ENCODE results near the gene MAD1L1. TPM values are rescaled to one million over a fixed set of nuclear protein-coding genes. Genes with fewer than 3 reads are reported as not detected.
"Not testable (repeated sequence)": the region's sequence is repeated elsewhere in the genome, so short reads cannot be mapped to it uniquely, and the experiment has no call there.

Gene MAD1L1
- total RNA-seq, 1 donor from 2014 or later, result 32.3 TPM

DNA sequence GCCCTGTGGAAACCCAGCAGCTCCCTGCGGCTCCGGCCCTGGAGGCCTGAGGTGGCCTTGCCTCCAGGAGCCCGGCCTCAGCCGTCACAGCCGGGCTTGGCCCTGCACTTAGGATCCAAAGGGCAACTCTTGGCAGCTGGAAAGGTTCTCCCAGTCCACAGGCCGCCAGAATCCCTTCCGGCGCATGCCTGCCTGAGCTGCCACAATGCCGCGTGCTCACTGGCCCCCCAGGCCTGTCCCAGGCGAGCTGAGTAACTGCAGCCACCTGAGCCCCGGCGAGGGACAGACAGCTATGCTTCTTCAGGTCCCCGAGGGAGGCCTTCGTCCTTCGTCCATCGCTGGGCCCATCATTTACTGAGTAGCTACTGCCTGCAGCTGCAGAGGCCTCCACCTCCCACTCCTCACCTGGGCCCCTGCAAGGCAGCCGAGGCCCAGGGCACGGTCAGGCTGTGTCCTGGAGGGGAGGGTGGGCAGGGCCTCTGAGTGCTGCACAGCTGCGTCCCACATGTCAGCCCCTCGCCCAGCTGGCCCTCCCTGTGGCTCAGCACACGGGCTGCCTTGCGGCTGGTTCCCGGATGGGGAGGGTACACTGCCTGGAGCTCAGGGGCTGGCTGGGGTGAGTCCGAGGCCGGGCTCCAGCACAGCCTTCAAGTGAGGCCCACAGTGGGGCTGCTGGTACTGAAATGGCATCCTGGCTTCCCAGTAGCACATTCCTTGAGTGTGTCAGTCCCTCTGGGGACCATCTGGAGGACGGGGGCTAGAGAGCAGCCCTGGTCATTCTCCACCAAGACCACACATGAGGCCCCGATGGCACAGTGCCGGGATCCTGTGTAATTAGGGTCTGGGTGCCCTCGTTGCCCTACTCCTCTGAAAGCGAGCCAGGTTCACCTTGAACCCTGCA is 390.2 kb downstream of the MAD1L1 start:
- no peaks in the 10 kb centered on the region for H3K36me3 ChIP-seq (ENCODE audit: insufficient read depth, low read length)
- H4K20me1 ChIP-seq (ENCODE audit: insufficient read depth, low read length), result peaks cover 8% of the 10 kb centered on the region
- peaks cover 6% of the 10 kb centered on the region for H3K27me3 Mint-ChIP-seq (ENCODE audit: low read depth, unreplicated experiment)
- no peaks in the 10 kb centered on the region for H3K4me1 Mint-ChIP-seq (ENCODE audit: low read depth, unreplicated experiment)
- H3K4me2 ChIP-seq (ENCODE audit: low read length), result no peak overlapping the region
- no peaks in the 10 kb centered on the region for H3K9me3 Mint-ChIP-seq (ENCODE audit: unreplicated experiment)
- H3K27ac Mint-ChIP-seq (ENCODE audit: unreplicated experiment), result no peak overlapping the region
- no peak overlapping the region for H3K4me3 Mint-ChIP-seq (ENCODE audit: unreplicated experiment)
- TF ChIP-seq, protein P1, sequence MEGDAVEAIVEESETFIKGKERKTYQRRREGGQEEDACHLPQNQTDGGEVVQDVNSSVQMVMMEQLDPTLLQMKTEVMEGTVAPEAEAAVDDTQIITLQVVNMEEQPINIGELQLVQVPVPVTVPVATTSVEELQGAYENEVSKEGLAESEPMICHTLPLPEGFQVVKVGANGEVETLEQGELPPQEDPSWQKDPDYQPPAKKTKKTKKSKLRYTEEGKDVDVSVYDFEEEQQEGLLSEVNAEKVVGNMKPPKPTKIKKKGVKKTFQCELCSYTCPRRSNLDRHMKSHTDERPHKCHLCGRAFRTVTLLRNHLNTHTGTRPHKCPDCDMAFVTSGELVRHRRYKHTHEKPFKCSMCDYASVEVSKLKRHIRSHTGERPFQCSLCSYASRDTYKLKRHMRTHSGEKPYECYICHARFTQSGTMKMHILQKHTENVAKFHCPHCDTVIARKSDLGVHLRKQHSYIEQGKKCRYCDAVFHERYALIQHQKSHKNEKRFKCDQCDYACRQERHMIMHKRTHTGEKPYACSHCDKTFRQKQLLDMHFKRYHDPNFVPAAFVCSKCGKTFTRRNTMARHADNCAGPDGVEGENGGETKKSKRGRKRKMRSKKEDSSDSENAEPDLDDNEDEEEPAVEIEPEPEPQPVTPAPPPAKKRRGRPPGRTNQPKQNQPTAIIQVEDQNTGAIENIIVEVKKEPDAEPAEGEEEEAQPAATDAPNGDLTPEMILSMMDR (IDR thresholded peaks at IDR 0.05; ENCODE audit: insufficient read depth, low read depth, low read length), result no peak
- no peak for TF ChIP-seq EZH2 (IDR thresholded peaks at IDR 0.05; ENCODE audit: insufficient read depth, low read length)
- H2AFZ ChIP-seq (ENCODE audit: low read depth, low read length), result no peak overlapping the region
- no peak overlapping the region for H3K27ac ChIP-seq (ENCODE audit: low read depth, low read length)
- H3K79me2 ChIP-seq (ENCODE audit: insufficient read depth, low read length), result no peaks in the 10 kb centered on the region
- H3K27me3 ChIP-seq (ENCODE audit: insufficient read depth, low read length), result no peaks in the 10 kb centered on the region
- FAIRE-seq (no peak), DNase-seq (ENCODE audit: low read depth) (no peak)
- H3K9me3 ChIP-seq (ENCODE audit: insufficient read depth, low read depth, low read length), result no peaks in the 10 kb centered on the region
- no peak overlapping the region for H3K9ac ChIP-seq (ENCODE audit: low read length)
- H3K4me1 ChIP-seq (ENCODE audit: insufficient read depth, low read length), result peaks cover 5% of the 10 kb centered on the region
- peaks cover 12% of the 10 kb centered on the region for H3K36me3 Mint-ChIP-seq (ENCODE audit: low read depth, unreplicated experiment)
- no peak overlapping the region for H3K4me3 ChIP-seq (ENCODE audit: insufficient read depth, low read depth, low read length)

DNA sequence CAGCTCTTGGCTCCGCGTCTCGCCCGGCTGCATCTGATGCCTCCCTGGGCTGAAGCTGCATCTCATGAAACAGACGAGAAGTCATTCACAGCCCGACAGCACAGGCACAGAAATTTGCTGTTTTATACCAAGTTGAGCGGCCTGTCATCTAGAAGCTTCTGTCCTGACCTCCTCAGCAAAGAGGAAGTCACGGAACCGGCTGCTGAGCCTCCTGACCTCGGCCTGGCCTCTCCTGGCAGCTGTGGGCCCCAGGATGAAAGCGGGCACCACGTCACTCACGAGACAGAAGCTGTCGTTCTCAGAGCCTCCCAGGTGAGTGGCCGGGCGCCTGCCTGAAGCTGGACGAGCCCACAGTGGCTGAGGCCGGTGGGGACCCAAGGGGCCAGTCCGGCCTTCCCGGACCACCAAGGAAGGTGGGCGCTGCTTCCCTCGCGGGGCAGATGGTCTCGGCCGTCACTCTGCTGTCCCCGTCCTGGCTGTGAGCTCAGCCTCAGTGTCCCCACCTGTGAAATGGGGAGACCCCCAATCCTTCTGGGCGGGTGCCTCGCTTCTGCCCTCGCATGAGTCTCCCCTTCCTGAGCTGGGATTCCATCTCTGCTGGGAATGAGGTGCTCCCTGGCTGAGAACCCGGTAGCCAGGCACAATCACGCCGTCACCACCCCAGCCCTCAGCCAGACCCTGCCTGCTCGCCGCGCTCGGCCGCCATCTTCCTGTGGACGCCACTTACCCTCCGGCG is 391.3 kb downstream of the MAD1L1 start:
- not testable (repeated sequence) for H3K27ac ChIP-seq (ENCODE audit: low read depth, low read length); H3K4me1 ChIP-seq (ENCODE audit: insufficient read depth, low read length); H3K27me3 Mint-ChIP-seq (ENCODE audit: low read depth, unreplicated experiment); H3K27me3 ChIP-seq (ENCODE audit: insufficient read depth, low read length); H3K4me1 Mint-ChIP-seq (ENCODE audit: low read depth, unreplicated experiment); H3K79me2 ChIP-seq (ENCODE audit: insufficient read depth, low read length); DNase-seq (ENCODE audit: low read depth); H3K9ac ChIP-seq (ENCODE audit: low read length); H3K36me3 Mint-ChIP-seq (ENCODE audit: low read depth, unreplicated experiment); H4K20me1 ChIP-seq (ENCODE audit: insufficient read depth, low read length); H3K27ac Mint-ChIP-seq (ENCODE audit: unreplicated experiment); H3K4me3 ChIP-seq (ENCODE audit: insufficient read depth, low read depth, low read length); H3K9me3 ChIP-seq (ENCODE audit: insufficient read depth, low read depth, low read length); FAIRE-seq; H3K9me3 Mint-ChIP-seq (ENCODE audit: unreplicated experiment); H3K4me3 Mint-ChIP-seq (ENCODE audit: unreplicated experiment); H3K36me3 ChIP-seq (ENCODE audit: insufficient read depth, low read length); H3K4me2 ChIP-seq (ENCODE audit: low read length); H2AFZ ChIP-seq (ENCODE audit: low read depth, low read length)

DNA sequence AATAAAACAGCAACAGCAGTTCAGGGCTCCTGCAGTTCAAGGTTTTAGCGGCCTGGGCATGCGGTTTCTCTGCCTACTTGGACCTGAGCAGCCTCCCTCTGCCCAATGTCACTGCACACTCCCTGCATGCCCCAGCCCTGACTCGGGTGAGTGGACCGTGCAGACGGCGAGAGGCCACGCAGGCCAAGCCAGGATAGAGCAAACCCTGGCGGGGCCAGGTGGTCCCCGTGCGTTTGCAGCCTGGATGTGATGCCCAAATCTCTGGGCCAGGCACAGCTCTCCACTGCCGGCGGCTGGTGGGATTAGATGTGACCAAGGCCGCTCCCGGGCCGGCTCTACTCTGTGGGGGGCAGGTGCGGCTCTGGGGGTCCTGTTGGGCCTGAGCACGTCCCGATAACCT is 392.0 kb downstream of the MAD1L1 start:
- not testable (repeated sequence) for H3K36me3 Mint-ChIP-seq (ENCODE audit: low read depth, unreplicated experiment); H3K27ac ChIP-seq (ENCODE audit: low read depth, low read length); H3K4me1 ChIP-seq (ENCODE audit: insufficient read depth, low read length); DNase-seq (ENCODE audit: low read depth); H3K9ac ChIP-seq (ENCODE audit: low read length); H3K4me1 Mint-ChIP-seq (ENCODE audit: low read depth, unreplicated experiment); H3K4me3 Mint-ChIP-seq (ENCODE audit: unreplicated experiment); H3K4me2 ChIP-seq (ENCODE audit: low read length); H3K27ac Mint-ChIP-seq (ENCODE audit: unreplicated experiment); H3K27me3 ChIP-seq (ENCODE audit: insufficient read depth, low read length); H3K27me3 Mint-ChIP-seq (ENCODE audit: low read depth, unreplicated experiment); H3K4me3 ChIP-seq (ENCODE audit: insufficient read depth, low read depth, low read length); H3K36me3 ChIP-seq (ENCODE audit: insufficient read depth, low read length); H3K9me3 Mint-ChIP-seq (ENCODE audit: unreplicated experiment); FAIRE-seq; H3K9me3 ChIP-seq (ENCODE audit: insufficient read depth, low read depth, low read length); H4K20me1 ChIP-seq (ENCODE audit: insufficient read depth, low read length); H2AFZ ChIP-seq (ENCODE audit: low read depth, low read length); H3K79me2 ChIP-seq (ENCODE audit: insufficient read depth, low read length)
